ENCODE data around the gene SH3RF3.

GRCh38 chr2:109409321-109410038, 280.5 kb downstream of the SH3RF3 start:
- TF ChIP-seq, protein P1, sequence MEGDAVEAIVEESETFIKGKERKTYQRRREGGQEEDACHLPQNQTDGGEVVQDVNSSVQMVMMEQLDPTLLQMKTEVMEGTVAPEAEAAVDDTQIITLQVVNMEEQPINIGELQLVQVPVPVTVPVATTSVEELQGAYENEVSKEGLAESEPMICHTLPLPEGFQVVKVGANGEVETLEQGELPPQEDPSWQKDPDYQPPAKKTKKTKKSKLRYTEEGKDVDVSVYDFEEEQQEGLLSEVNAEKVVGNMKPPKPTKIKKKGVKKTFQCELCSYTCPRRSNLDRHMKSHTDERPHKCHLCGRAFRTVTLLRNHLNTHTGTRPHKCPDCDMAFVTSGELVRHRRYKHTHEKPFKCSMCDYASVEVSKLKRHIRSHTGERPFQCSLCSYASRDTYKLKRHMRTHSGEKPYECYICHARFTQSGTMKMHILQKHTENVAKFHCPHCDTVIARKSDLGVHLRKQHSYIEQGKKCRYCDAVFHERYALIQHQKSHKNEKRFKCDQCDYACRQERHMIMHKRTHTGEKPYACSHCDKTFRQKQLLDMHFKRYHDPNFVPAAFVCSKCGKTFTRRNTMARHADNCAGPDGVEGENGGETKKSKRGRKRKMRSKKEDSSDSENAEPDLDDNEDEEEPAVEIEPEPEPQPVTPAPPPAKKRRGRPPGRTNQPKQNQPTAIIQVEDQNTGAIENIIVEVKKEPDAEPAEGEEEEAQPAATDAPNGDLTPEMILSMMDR (IDR thresholded peaks at IDR 0.05 in 4 of 5, conservative IDR thresholded peaks at IDR 0.05 in 1 of 5), result no peak
- TF ChIP-seq POLR2A (IDR thresholded peaks at IDR 0.05), result no peak
